Measurements from ENCODE around the gene PIK3CA.
"Not testable (repeated sequence)": the region's sequence is repeated elsewhere in the genome, so short reads cannot be mapped to it uniquely, and the experiment has no call there.

PIK3CA gene

DNA sequence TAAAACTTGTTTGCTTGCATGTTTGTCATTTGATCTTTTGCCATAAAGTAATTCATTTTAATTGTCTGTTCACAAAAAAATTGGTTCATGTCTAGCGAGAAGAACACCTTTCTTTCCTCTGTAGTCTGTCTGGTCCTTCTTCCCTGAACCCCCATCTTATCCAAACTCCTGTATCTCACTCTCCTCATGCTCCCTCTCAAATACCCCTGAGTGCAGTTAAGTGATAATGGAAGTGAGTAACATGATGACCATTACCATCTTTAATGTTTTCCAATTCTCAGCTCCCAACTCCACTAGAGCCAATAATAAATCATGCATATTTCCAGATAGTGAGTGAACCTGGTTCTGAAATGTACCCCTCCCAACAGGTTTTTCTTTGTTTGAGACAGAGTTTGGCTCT lies 116.9 kb downstream of the PIK3CA start:
- no peak for DNase-seq

- no peak for DNase-seq
These were observed 117.7 kb downstream of the PIK3CA start for GRCh38 chr3:179265875-179266274.

- no peak for DNase-seq
These were observed 118.6 kb downstream of the PIK3CA start for GRCh38 chr3:179266701-179267211.

DNA sequence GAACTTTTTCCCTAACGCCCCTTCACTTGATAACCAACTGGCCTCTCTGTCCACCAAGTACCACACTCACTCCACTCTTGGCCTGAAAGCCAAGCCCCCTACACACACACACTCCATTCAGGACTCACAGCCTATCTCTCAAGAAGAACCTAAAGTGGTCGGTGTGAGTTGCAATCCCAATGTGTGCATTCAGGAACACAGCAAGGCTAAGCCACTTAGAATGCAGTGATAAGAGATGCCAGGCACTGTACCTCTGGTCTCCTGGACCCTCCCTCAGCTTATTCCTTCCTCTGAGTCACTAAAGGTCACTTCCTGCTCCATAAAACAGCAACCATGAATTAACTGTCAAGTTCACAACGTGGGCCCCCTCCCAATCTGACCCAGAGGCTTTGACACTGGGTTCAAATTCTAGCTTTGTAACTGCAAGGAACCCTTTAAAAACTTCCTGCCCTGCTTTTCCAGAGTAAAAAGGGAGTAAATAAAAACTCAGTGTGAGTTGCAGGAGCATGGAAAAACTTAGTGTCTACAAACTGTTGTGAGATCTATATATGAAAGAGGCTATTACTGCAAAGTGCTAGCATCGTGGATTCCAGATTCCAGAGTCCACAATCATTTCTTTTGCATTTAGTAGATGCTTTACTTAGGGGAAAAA lies 120.4 kb downstream of the PIK3CA start:
- no peak for DNase-seq

DNA sequence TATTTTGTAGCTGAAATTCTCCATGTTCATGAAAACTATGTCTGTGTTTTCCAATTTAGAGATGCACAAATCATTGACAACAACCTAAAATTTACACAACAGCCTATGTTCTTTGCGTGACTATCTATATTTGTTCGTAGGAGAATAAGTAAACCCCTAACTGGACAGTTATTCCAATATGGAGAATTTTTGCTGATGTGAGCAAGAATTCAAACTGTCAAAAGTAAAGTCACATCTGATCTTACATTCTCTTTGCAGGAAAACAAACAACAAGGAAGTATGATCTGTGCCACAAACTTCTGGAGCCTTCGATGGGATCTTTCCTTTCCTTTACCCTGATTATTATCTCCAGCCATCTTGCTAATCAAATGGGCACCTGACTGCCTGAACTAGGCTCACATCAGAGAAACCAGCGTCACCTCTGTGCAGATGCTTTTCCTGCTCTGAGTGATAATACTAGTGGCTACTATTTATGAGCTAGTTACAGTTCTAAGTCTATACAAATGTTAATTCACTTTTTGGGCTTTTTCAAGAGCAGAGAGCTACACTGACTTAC lies 121.1 kb downstream of the PIK3CA start:
- no peak for DNase-seq

DNA sequence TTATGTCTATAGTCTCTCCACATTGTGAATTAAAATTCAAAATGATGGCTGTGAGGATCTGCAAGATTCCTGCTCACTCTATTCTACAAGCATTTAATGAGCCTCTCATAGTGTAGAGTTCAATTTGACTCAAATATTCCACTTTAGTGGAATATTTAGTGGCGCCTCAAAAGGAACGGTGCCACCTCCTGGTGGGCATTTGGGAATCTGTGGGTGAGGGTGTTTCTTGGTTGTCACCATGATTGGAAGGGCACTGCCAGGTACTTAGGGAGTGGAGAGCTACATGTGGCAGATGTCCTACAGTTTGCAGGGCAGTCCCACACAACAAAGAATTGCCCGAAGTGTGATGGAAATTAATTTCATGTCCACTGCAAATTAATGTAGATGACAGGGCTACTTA lies 124.2 kb downstream of the PIK3CA start:
- no peak for DNase-seq

DNA sequence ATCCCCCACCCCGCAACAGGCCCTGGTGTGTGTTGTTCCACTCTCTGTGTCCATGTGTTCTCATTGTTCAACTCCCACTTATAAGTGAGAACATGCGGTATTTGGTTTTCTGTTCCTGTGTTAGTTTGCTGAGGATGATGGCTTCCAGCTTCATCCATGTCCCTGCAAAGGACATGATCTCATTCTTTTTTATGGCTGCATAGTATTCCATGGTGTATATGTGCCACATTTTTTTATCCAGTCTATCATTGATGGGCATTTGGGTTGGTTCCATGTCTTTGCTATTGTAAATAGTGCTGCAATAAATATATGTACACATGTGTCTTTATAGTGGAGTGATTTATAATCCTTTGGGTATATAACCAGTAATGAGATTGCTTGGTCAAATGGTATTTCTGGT lies 126.3 kb downstream of the PIK3CA start:
- not testable (repeated sequence) for DNase-seq

DNA sequence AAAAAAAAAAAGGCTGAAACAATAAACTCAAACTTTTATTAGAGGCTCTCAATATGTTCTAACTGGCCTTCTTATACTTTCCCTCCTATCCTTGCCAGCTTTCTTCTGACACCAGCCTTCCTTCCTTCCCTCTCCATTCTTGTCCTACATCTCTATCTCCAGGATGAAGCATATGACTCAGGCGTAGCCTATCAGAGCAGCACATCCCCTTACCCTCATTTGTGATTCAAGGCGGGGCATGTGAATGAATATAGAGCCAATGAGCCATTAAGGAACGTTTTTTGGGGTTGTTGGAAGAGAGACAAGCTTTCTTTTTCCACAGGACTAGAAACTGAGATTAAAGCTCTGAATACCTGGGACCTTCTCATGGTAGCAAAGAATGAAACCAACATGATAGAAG lies 127.8 kb downstream of the PIK3CA start:
- DNase-seq, result no peak

DNA sequence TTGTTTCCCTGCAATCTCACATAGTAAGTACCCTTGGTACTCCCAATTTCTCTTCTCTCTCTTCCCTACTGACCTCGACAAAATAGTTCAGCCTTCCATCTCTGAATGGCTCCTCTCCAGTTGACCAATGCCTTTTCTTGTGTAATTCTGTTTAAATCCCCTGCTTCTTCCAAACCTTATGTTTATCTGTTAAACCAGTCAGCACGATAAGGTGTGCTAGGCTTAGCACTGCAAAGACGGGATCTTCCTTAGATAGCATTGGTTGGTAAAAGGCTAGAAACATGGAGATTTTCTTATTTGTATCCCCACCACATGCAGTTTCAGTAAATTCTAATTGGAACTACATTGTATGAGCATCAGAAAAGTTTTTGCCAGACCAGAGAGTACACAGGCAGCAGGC lies 128.6 kb downstream of the PIK3CA start:
- DNase-seq, result no peak

- no peak for DNase-seq
These were observed 130.0 kb downstream of the PIK3CA start for GRCh38 chr3:179278151-179278550.

- no peak for DNase-seq
These were observed 131.0 kb downstream of the PIK3CA start for GRCh38 chr3:179278932-179279693.

DNA sequence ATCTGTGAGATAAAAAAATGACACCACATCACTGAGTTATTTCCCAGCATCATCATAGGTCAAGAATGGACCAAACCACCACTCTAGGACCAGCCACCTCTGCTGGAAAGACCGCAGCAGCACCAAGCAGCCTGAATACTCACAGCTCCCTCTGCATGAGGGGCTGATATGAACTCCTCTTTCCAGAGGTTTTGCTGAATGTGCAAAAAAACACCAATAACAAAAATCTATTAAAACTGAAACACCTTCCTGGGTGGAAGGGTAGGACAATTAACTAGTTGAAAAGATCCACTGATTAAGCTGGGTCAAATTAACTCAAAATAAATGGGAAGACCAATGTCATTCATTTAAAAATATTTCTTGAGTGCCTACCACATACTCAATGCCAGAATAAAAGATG lies 131.7 kb downstream of the PIK3CA start:
- no peak for DNase-seq

- no peak for DNase-seq
These were observed 133.7 kb downstream of the PIK3CA start for GRCh38 chr3:179281825-179282224.

GRCh38 chr3:179286331-179286730 lies 138.2 kb downstream of the PIK3CA start:
- DNase-seq, result no peak

DNA sequence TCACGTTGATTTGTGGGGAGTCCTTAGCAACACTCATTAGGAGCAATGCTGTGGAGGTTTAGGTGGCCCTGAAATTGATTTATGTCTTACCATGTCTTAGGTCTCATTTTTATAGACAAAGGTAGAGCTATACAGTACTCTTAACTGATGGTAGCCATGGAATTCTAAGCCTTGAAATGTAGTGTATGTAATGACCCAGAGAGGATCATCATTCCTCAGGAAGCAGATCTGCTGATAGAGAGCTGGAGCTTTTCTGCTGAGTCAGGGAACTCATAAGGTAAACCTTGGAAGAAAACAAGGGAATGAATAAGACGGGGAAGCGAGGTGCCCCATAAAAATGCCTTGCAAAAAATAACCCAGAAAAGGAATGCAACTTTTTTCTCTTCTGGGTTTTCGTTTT lies 140.7 kb downstream of the PIK3CA start:
- no peak for DNase-seq

GRCh38 chr3:179289295-179289694 lies 141.1 kb downstream of the PIK3CA start:
- no peak for DNase-seq

Measured in NCI-H446 (cell line).